GM19395 (cell line): Measurements from ENCODE around the gene OPA1.
A peak's percentile ranks its signal among the peaks of the same experiment; 100 is the strongest.

ENCODE experiments used
- ATAC-seq: cut with Tn5 transposase; IDR thresholded peaks from one replicate; pipeline ENCODE4 v1.9.1; 2021; ENCODE audit warnings: mild to moderate bottlenecking, moderate library complexity; ENCODE audit not compliant: unreplicated experiment

Gene OPA1

GRCh38 chr3:193592841-193593667, at the start of gene OPA1:
TSS of gene OPA1 (plus strand) at chr3:193593208. CDS start at chr3:193593378, 170 bp downstream.
- peak; percentile 97 for ATAC-seq

- no peak for ATAC-seq
Measured at GRCh38 chr3:193544289-193544688, 48.7 kb upstream of the OPA1 start.

GRCh38 chr3:193545304-193545703, 47.7 kb upstream of the OPA1 start:
- ATAC-seq, result no peak

GRCh38 chr3:193546129-193546528, 46.9 kb upstream of the OPA1 start:
- no peak for ATAC-seq

- ATAC-seq, result no peak
Measured at GRCh38 chr3:193548406-193548805, 44.6 kb upstream of the OPA1 start.

- ATAC-seq, result no peak
Measured at GRCh38 chr3:193552923-193553322, 40.1 kb upstream of the OPA1 start.

GRCh38 chr3:193553586-193553985, 39.4 kb upstream of the OPA1 start:
- no peak for ATAC-seq

- no peak for ATAC-seq
Measured at GRCh38 chr3:193554811-193555210, 38.2 kb upstream of the OPA1 start, which contains the start of gene ATP13A4. TSS of gene ATP13A4 (minus strand) at chr3:193554895. CDS start at chr3:193554799, 96 bp downstream.

GRCh38 chr3:193556841-193557240, 36.2 kb upstream of the OPA1 start:
- no peak for ATAC-seq

GRCh38 chr3:193559100-193559499, 33.9 kb upstream of the OPA1 start:
- ATAC-seq, result no peak

- no peak for ATAC-seq
Measured at GRCh38 chr3:193560091-193560490, 32.9 kb upstream of the OPA1 start.

- no peak for ATAC-seq
Measured at GRCh38 chr3:193560870-193561269, 32.1 kb upstream of the OPA1 start.

GRCh38 chr3:193563426-193563825, 29.6 kb upstream of the OPA1 start:
- ATAC-seq, result no peak

- no peak for ATAC-seq
Measured at GRCh38 chr3:193564012-193564411, 29.0 kb upstream of the OPA1 start.

GRCh38 chr3:193569119-193569518, 23.9 kb upstream of the OPA1 start:
- ATAC-seq, result no peak

- ATAC-seq, result peak; percentile 90
Measured at GRCh38 chr3:193572426-193572908, 20.5 kb upstream of the OPA1 start.

GRCh38 chr3:193573403-193574191, 19.4 kb upstream of the OPA1 start:
- no peak for ATAC-seq

- no peak for ATAC-seq
Measured at GRCh38 chr3:193574488-193575070, 18.4 kb upstream of the OPA1 start.

- no peak for ATAC-seq
Measured at GRCh38 chr3:193585530-193585929, 7.5 kb upstream of the OPA1 start.

GRCh38 chr3:193586526-193586925, 6.5 kb upstream of the OPA1 start:
- no peak for ATAC-seq

GRCh38 chr3:193589129-193589528, 3.9 kb upstream of the OPA1 start:
- no peak for ATAC-seq
